ENCODE data around the gene SLC2A1.
"Not testable (repeated sequence)": the region's sequence is repeated elsewhere in the genome, so short reads cannot be mapped to it uniquely, and the experiment has no call there.

SLC2A1 gene

DNA sequence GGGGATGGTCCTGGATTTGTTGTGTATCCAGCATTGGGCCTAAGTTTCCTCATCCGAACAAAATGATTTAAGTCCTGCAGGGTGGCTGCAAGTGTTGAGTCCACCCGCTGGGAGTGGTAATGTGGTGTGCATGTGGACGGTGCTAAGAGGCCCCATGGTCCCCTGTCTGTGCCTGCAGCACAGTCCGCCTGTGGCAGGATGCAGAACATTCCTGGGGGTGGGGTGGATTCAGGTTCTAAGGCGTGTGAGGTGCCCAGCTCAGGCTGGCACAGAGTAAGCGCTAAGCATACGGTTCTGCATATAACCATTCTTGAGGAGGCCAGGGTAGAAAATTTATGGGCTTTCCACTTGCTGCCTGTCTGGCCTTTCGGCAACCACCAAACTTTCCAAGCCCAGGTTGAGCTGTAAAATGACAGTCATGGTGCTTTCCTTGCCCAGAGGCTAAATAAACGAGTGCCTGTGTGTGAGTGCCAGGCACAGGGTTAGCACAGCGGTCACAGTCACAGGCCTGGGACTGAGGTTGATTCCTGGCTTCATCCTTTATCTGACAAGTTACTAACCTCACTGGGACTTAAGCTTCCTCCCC lies 30.7 kb downstream of the SLC2A1 start:
- peak; percentile 6 for DNase-seq

- no peak for DNase-seq
Measured at GRCh38 chr1:42927274-42927841, 31.3 kb downstream of the SLC2A1 start.

DNA sequence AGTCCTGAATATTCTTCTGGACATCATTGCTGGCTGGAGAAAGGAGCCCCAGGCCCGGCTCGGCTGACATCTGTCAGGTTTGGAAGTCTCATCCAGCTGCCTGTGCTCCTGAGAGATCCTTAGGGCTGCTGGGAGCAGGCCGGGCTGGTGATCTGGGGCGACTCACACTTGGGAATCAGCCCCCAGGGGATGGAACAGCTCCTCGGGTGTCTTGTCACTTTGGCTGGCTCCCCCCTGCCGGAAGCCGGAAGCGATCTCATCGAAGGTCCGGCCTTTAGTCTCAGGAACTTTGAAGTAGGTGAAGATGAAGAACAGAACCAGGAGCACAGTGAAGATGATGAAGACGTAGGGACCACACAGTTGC lies 31.8 kb downstream of the SLC2A1 start:
- peak; percentile 2 for DNase-seq

- DNase-seq = peak; percentile 1
Measured at GRCh38 chr1:42926235-42926878, 32.3 kb downstream of the SLC2A1 start.

GRCh38 chr1:42924851-42925760 lies 33.6 kb downstream of the SLC2A1 start:
- peak; percentile 48 for DNase-seq

- peak; percentile 99 for DNase-seq
Measured at GRCh38 chr1:42924082-42924850, 34.4 kb downstream of the SLC2A1 start.

GRCh38 chr1:42923367-42924081 lies 35.1 kb downstream of the SLC2A1 start:
- no peak for DNase-seq

DNA sequence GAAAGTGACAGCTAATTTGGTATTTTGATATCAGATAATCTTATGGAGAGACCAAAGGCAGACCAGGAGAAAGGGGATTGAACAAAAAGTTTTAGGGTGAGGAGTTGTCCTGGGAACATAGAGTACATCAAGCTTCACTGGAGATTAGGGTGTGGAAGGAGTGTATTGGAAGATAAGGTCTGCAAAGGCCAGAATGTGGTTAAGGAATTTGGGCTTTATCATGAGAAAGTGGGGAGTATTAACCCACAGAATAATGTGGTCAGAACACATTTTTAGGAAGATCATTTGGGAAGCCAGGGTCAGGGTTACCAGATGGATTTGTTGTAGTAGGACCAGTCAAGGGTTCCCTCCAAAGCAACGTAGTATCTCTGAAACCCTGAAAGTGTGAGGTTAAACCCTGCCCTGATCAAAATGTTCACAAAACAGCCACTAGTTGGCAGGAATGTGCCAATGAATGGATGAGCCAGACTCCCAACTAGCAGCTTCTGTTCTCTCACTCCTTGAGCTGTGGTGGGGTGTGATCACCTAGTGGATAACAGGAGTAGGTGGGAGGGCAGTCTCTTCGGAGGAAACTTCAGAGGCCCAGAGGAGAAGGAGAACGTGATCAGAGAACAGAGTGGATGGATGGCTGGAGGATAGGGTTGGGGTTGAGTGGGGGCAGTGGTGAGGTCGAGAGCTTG lies 35.8 kb downstream of the SLC2A1 start:
- DNase-seq = peak; percentile 75

DNA sequence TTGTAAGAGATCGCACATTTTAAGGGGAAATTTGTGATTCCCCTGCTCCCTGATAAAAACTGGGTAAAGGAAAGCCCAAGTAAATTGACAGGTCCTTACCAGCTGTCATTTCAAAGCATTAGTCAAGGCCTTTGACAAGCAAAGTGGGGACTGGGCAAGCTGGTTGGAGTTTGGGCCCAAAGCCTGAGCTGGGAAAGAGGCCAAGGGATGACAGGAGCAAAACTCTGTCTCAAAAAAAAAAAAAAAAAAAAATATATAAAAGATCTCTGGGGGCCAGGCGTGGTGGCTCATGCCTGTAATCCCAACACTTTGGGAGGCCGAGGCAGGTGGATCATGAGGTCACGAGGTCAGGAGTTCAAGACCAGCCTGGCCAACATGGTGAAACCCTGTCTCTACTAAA lies 36.9 kb downstream of the SLC2A1 start:
- no peak for DNase-seq

DNA sequence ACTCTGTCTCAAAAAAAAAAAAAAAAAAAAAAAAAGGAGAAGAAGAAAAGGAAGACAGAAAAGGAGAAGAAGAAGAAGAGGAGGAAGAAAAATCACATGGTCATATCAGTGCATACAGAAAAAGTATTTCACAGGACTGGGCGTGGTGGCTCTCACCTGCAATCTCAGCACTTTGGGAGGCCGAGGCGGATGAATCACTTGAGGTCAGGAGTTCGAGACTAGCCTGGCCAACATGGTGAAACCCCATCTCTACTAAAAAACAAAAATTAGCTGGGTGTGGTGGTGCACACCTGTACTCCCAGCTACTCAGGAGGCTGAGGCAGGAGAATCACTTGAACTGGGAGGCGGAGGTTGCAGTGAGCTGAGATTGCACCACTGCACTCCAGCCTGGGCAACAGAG lies 39.0 kb downstream of the SLC2A1 start:
- not testable (repeated sequence) for DNase-seq

- no peak for DNase-seq
Measured at GRCh38 chr1:42917241-42917495, 41.5 kb downstream of the SLC2A1 start.

- DNase-seq = no peak
Measured at GRCh38 chr1:42915456-42915855, 43.2 kb downstream of the SLC2A1 start.

DNA sequence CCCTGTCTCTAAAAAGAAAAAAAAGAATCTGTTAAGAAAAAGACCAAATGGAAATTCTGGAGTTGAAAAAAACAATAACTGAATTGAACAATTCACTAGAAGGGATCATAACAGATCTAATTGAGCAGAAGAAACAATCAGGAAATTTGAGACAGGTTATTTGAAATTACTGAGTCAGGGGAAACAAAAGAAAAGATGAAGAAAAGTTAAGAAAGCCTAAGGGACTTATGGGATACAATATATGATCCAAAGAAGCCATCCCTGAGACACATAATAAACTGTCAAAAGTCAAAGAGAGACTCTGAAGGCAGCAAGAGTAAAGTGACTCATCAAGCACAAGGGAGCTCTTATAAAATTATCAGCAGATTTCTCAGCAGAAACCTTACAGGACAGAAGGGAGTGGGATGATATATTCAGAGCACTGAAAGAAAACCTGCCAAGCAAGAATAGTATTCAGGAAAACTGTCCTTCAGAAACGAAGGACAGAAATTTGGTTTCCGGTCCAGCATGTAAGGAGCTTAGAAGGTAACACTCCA lies 44.5 kb downstream of the SLC2A1 start:
- no peak for DNase-seq

DNA sequence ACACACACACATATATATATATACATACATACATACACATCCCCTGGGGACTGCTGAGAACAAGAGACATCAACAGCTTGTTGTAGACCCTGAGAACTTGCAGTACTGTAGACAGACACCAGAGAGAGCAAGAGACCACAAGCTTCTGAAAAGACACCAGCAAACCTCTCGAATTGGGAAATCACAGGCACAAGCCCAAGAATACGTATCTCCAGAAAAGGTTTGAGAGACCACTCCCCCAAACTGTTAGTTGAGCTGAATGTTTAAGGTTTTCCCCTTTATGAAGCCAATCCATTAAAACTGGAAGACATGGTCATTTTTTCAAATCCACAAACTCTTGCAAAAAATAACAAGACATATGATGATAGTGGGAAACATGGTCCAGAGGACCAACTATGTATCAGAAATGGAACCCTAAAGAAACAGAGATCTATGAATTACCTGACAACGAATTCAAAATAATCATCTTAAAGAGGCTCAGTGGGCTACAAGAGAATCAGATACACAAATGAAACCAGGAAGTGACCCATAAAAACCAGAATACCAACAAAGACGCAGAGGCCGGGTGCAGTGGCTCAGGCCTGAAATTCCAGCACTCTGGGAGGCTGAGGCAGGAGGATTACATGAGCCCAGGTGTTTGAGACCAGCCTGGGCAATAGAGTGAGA lies 45.1 kb downstream of the SLC2A1 start:
- DNase-seq = peak; percentile 46

- no peak for DNase-seq
Measured at GRCh38 chr1:42910985-42911384, 47.7 kb downstream of the SLC2A1 start.

GRCh38 chr1:42908046-42908445 lies 50.6 kb downstream of the SLC2A1 start:
- DNase-seq = no peak

- no peak for DNase-seq
Measured at GRCh38 chr1:42904434-42904833, 54.2 kb downstream of the SLC2A1 start.

DNA sequence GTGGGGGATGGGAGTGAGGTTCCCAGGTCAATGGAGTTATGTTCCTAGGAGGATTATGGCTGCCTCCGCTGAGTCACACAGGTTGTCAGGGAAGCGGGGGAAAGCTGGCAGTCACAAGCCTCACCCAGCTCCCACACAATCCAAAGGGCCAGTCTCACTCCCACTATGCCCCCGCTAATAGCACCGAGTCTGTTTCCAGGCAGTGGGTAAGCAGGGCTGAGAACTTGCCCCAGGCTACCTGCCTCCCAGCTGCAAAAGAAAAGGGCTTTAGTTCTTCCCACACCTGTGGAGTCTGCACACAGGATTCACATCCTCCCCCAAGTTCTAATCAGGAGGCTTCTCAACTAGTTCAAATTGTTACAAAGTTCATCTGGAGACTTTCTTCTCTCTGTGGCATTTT lies 58.7 kb downstream of the SLC2A1 start:
- DNase-seq = not testable (repeated sequence)

GRCh38 chr1:42891465-42892138 lies 67.1 kb downstream of the SLC2A1 start:
- no peak for DNase-seq

DNA sequence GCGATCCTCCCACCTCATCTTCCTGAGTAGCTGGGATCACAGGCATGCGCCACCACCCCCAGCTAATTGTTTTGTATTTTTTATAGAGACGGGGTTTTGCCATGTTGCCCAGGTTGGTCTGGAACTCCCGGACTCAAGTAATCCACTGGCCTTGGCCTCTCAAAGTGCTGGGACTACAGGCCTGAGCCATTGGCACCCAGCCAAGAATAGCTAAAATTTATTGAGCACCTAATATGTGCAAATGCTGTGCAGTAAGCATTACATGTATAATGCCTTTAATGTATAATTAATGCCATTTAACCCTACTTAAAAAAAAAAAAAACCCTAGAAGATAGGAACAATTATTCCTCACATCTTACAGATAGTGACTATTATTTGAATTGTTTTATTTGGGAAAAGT lies 69.4 kb downstream of the SLC2A1 start:
- DNase-seq = no peak
